ENCODE measurements around the gene AFAP1.

DNA sequence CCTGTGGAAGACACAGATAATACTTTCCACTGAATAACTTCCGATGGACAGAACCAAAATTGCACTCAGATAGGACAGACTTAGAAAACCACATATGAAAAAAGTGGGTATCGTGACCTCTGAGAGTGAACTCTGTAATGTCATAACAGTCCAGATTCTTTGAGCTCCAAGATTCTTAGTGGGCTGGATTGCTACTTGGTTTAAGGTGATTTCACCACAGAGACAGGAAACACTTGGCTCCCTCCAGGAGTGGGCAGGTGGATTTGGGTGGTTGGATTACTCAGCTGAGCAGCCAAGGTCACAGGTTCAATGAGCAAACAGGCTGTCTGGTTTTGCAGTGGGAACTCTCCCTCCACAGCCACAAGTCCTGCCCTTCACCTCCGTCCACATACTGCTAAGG, 126.0 kb downstream of the AFAP1 start:
- TF ChIP-seq CTCF (conservative IDR thresholded peaks at IDR 0.05; ENCODE audit: low read depth, low read length) (no peak), EZH2phosphoT487 (IDR thresholded peaks at IDR 0.05; ENCODE audit: borderline replicate concordance, low read length) (no peak)
